Measurements from ENCODE around the gene MTCL3. TPM values are rescaled to one million over a fixed set of nuclear protein-coding genes. Genes with fewer than 3 reads are reported as not detected.
"Not testable (repeated sequence)": the region's sequence is repeated elsewhere in the genome, so short reads cannot be mapped to it uniquely, and the experiment has no call there.

MTCL3 gene

DNA sequence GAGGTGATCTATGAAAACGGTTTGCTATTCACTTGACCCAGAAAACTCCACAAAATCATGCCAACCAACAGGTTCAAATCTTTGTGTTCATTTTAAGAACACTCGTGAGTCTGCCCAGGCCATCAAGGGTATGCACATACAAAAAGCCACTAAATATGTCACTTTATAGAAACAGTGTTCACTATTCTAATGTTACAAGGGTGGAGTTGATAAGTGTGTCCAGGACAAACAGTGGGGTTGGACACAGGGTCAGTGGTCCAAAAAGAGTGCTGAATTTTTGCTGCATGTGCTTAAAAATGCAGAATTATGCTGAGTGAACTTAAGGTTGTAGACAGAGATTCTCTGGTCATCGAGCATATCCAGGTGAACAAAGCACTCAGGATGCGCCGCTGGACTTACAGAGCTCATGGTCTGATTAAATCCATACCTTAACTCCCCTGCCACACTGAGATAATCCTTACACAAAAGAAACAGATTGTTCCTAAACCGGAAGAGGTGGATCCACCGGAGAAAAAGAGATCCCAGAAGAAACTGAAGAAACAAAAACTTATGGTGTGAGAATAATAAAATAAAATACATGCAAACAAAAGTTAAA, 83.4 kb downstream of the MTCL3 start:
- no peak overlapping the region for H3K27ac Mint-ChIP-seq
- no peaks in the 10 kb centered on the region for H3K4me1 Mint-ChIP-seq
- peaks cover 10% of the 10 kb centered on the region for H3K9me3 Mint-ChIP-seq
- H3K27me3 Mint-ChIP-seq (ENCODE audit: low read depth) = no peaks in the 10 kb centered on the region
- DNase-seq (ENCODE audit: low spot score in 2 of 2, unreplicated experiment in 2 of 2) = no peak
- H3K4me3 Mint-ChIP-seq = no peak overlapping the region
- TF ChIP-seq, protein P1, sequence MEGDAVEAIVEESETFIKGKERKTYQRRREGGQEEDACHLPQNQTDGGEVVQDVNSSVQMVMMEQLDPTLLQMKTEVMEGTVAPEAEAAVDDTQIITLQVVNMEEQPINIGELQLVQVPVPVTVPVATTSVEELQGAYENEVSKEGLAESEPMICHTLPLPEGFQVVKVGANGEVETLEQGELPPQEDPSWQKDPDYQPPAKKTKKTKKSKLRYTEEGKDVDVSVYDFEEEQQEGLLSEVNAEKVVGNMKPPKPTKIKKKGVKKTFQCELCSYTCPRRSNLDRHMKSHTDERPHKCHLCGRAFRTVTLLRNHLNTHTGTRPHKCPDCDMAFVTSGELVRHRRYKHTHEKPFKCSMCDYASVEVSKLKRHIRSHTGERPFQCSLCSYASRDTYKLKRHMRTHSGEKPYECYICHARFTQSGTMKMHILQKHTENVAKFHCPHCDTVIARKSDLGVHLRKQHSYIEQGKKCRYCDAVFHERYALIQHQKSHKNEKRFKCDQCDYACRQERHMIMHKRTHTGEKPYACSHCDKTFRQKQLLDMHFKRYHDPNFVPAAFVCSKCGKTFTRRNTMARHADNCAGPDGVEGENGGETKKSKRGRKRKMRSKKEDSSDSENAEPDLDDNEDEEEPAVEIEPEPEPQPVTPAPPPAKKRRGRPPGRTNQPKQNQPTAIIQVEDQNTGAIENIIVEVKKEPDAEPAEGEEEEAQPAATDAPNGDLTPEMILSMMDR (IDR thresholded peaks at IDR 0.05; ENCODE audit: unreplicated experiment) = no peak
- no peaks in the 10 kb centered on the region for H3K36me3 Mint-ChIP-seq

DNA sequence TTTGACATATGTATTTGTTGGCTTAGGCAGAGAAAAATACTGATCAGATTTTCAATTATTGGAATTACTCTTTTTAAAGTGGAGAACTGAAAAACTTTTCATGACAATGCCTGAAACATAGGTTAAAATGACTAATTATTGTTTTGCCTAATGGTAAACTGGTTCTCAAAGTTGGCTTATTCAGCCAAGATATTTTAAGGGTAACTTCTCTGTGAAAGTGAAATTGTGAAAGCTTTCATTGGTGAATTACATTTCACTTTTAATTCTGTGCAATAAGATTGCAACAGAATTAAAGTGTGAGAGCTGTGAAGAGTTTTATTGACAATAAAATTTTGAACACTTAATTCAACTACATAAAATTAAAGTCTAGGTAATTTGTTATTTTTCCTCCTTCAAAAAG, 84.5 kb downstream of the MTCL3 start:
- Mint-ChIP-seq H3K4me3 (no peak overlapping the region), H3K36me3 (no peaks in the 10 kb centered on the region), H3K9me3 (peaks cover 13% of the 10 kb centered on the region), H3K27me3 (ENCODE audit: low read depth) (no peaks in the 10 kb centered on the region), H3K4me1 (no peaks in the 10 kb centered on the region), H3K27ac (no peak overlapping the region)
- DNase-seq (ENCODE audit: low spot score in 2 of 2, unreplicated experiment in 2 of 2) = no peak
- TF ChIP-seq, protein P1 (IDR thresholded peaks at IDR 0.05; ENCODE audit: unreplicated experiment) = no peak

DNA sequence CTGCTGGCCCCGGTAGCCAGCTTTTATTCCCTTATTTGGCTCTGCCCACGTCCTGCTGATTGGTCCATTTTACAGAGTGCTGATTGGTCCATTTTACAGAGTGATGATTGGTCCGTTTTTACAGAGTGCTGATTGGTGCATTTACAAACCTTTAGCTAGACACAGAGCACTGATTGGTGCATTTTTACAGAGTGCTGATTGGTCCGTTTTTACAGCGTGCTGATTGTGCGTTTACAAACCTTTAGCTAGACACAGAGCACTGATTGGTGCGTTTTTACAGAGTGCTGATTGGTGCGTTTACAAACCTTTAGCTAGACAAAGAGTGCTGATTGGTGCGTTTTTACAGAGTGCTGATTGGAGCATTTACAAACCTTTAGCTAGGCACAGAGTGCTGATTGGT, 90.6 kb downstream of the MTCL3 start:
- not testable (repeated sequence) for H3K27ac Mint-ChIP-seq; H3K27me3 Mint-ChIP-seq (ENCODE audit: low read depth)

DNA sequence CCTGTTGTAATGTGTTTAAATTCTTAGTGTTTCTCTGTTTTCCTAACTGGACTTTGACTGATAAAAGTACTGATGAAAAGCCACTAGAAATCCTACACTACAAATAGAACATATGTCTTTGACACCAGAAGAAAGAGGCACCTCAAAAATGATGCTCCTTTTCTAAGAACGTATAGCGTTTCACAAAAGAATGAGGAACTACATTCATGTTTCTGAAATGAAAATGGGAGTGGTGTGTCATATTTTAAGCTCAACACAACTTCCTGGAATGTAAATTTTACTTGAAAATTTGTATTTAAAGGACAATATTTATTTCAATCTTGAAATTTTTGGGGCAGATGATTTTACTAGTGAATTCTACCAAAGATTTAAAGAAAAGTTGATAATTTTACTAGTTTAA, 95.2 kb downstream of the MTCL3 start:
- H3K27ac Mint-ChIP-seq = no peak overlapping the region
- DNase-seq (ENCODE audit: low spot score in 2 of 2, unreplicated experiment in 2 of 2) = no peak
- peaks cover 8% of the 10 kb centered on the region for H3K4me1 Mint-ChIP-seq
- H3K9me3 Mint-ChIP-seq = peaks cover 12% of the 10 kb centered on the region
- H3K27me3 Mint-ChIP-seq (ENCODE audit: low read depth) = no peaks in the 10 kb centered on the region
- H3K4me3 Mint-ChIP-seq = no peak overlapping the region
- H3K36me3 Mint-ChIP-seq = peaks cover under 1% of the 10 kb centered on the region
- TF ChIP-seq, protein P1 (IDR thresholded peaks at IDR 0.05; ENCODE audit: unreplicated experiment) = no peak

More for the DNA sequence above, 90.6 kb downstream of the MTCL3 start:
- H3K9me3 Mint-ChIP-seq = peaks cover 30% of the 10 kb centered on the region
- not testable (repeated sequence) for DNase-seq (ENCODE audit: low spot score in 2 of 2, unreplicated experiment in 2 of 2); H3K36me3 Mint-ChIP-seq; H3K4me3 Mint-ChIP-seq; H3K4me1 Mint-ChIP-seq

Other genes with a start within 250 kb of the MTCL3 start
- 50.4 to 52.8 TPM (median 51.5 TPM) in 3 replicates for gene ECHDC1, start 175.7 kb downstream of the MTCL3 start, total RNA-seq
- 0.25 to 0.58 TPM (median 0.27 TPM) in 3 replicates for gene KIAA0408, start 59.9 kb downstream of the MTCL3 start, total RNA-seq
- 0.18 to 0.51 TPM (median 0.38 TPM) in 3 replicates for gene C6orf58, start 57.8 kb upstream of the MTCL3 start, total RNA-seq

Data from mesothelial cell of epicardium (in vitro differentiated cells).